Panc1 (cell line): Measurements from ENCODE around the gene ANKRD55. TPM values are rescaled to one million over a fixed set of nuclear protein-coding genes. Genes with fewer than 3 reads are reported as not detected.

ENCODE experiments used
- ATAC-seq: fragments of 200-7000 bp; cut with Tn5 transposase; 2 replicates; pipeline ENCODE4 v1.9.1; 2020; ENCODE audit warnings: mild to moderate bottlenecking, moderate library complexity
- BruUV-seq: library from RNA; stranded (reverse); fragments of 400-500 nt; replicated peaks from 2 replicates; lab custom pipeline; 2021; lab: Mats Ljungman, UMichigan
- CTCF ChIA-PET: fragments of 300-600 bp; sonication (Branson Sonifier 250); formaldehyde crosslinking; loops from one replicate; lab custom pipeline; 2022; ENCODE audit warnings: antibody characterized with exemption; lab: Charles Lee
- POLR2A ChIA-PET: fragments of 300-600 bp; sonication (Branson Sonifier 250); formaldehyde crosslinking; loops from one replicate; lab custom pipeline; 2022; ENCODE audit warnings: antibody characterized with exemption; lab: Charles Lee
- DNase-seq: peaks from one replicate; pipeline ENCODE4 v3.0.0-alpha.2; 2010; ENCODE audit warnings: low read depth, low spot score
- H3K27ac ChIP-seq: 2 replicates; pipeline ENCODE4 v1.5.1; 2011; ENCODE audit warnings: mild to moderate bottlenecking, low read length, inconsistent platforms
- H3K27me3 ChIP-seq: fragments of 200-500 bp; sonication (Bioruptor generic); 2 replicates; pipeline ENCODE4 v1.6.0; 2014; ENCODE audit warnings: low read length, inconsistent platforms; ENCODE audit not compliant: control insufficient read depth, insufficient read depth
- H3K36me3 ChIP-seq: fragments of 200-500 bp; sonication (Bioruptor generic); 2 replicates; pipeline ENCODE4 v1.5.1; 2014; ENCODE audit warnings: inconsistent platforms, mild to moderate bottlenecking, low read length, moderate library complexity; ENCODE audit not compliant: control insufficient read depth, insufficient read depth
- H3K4me1 ChIP-seq: 2 replicates; pipeline ENCODE4 v1.5.1; 2011; ENCODE audit warnings: inconsistent platforms, mild to moderate bottlenecking, low read length, moderate library complexity; ENCODE audit not compliant: control insufficient read depth, insufficient read depth
- H3K4me3 ChIP-seq, 2 experiments: 2 replicates each; pipeline ENCODE4 v1.5.1; 2011 to 2012; ENCODE audit warnings: low read depth in 2 of 2, low read length in 2 of 2, mild to moderate bottlenecking in 2 of 2, inconsistent platforms in 1 of 2, moderate library complexity in 1 of 2
- H3K9me3 ChIP-seq: fragments of 200-500 bp; sonication (Bioruptor generic); 2 replicates; pipeline ENCODE4 v1.5.1; 2014; ENCODE audit warnings: low read depth, mild to moderate bottlenecking, inconsistent platforms, low read length, moderate library complexity; ENCODE audit not compliant: control insufficient read depth, insufficient read depth
- CTCF ChIP-seq: fragments of 450-650 bp; IDR thresholded peaks from 2 replicates; pipeline ENCODE4 v1.5.1; 2017; ENCODE audit warnings: mild to moderate bottlenecking
- POLR2AphosphoS5 ChIP-seq: IDR thresholded peaks from 2 replicates; pipeline ENCODE4 v1.6.1; 2012; ENCODE audit warnings: mild to moderate bottlenecking, low read depth, low read length, moderate library complexity
- SIN3A ChIP-seq: IDR thresholded peaks from 2 replicates; pipeline ENCODE4 v1.6.1; 2012; ENCODE audit warnings: low read depth, mild to moderate bottlenecking, low read length, moderate library complexity, borderline replicate concordance; ENCODE audit not compliant: insufficient read depth
- TCF7L2 ChIP-seq: IDR thresholded peaks from 2 replicates; pipeline ENCODE4 v1.6.1; 2011; ENCODE audit warnings: mild to moderate bottlenecking, low read depth, low read length, inconsistent platforms
- in situ Hi-C: cut with HindIII; loops from 2 replicates; pipeline ENCODE4 v1.10.0; 2016; ENCODE audit warnings: low sequenced_read_pairs, low pct_unique_long_range_greater_than_20kb
- intact Hi-C: fragments of 100-400 bp; cut with micrococcal nuclease; formaldehyde crosslinking; loops from one replicate; pipeline ENCODE4 v1.10.0; 2022; ENCODE audit not compliant: unreplicated experiment
- total RNA-seq: library from RNA; stranded (reverse); gene quantifications from one replicate; pipeline ENCODE4 v1.2.1, GENCODE V29; 2021; ENCODE audit not compliant: unreplicated experiment
- TF ChIP-seq, protein P1 (sequence below), 2 experiments: IDR thresholded peaks; 2 replicates each; pipeline ENCODE4 v1.6.1; 2011 to 2012; ENCODE audit warnings: low read depth in 2 of 2, control low read depth in 1 of 2, low read length in 1 of 2, mild to moderate bottlenecking in 1 of 2, moderate library complexity in 1 of 2; ENCODE audit not compliant: insufficient read depth in 1 of 2

Gene ANKRD55
- total RNA-seq, 1 experiment from 2014 or later: not detected

DNA sequence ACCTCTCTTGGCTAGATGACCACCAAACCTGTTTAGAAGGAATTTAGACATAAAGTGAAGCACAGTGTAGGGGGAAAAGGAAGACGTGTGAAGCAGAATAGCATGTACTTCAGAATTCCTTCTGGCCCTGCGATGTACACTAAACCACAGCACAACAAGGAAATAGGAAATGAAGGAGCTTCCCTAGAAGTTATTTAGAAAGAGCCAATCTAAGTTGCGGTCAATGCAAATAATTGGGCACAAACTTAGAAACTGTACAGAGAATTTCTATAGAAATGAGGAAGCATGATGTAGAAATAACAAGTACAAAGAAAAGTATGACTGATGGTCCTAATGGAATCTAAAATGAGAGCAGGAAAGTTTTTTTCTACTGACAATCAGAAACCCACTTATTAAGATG is 41.5 kb downstream of the ANKRD55 start:
- CTCF ChIA-PET: no interaction called here
- no peaks in the 10 kb centered on the region for H3K36me3 ChIP-seq
- no peak for DNase-seq
- no peaks in the 10 kb centered on the region for H3K27me3 ChIP-seq
- ATAC-seq: no peak
- POLR2A ChIA-PET: no interaction called here
- BruUV-seq: no TSS peak
- TF ChIP-seq, protein P1, sequence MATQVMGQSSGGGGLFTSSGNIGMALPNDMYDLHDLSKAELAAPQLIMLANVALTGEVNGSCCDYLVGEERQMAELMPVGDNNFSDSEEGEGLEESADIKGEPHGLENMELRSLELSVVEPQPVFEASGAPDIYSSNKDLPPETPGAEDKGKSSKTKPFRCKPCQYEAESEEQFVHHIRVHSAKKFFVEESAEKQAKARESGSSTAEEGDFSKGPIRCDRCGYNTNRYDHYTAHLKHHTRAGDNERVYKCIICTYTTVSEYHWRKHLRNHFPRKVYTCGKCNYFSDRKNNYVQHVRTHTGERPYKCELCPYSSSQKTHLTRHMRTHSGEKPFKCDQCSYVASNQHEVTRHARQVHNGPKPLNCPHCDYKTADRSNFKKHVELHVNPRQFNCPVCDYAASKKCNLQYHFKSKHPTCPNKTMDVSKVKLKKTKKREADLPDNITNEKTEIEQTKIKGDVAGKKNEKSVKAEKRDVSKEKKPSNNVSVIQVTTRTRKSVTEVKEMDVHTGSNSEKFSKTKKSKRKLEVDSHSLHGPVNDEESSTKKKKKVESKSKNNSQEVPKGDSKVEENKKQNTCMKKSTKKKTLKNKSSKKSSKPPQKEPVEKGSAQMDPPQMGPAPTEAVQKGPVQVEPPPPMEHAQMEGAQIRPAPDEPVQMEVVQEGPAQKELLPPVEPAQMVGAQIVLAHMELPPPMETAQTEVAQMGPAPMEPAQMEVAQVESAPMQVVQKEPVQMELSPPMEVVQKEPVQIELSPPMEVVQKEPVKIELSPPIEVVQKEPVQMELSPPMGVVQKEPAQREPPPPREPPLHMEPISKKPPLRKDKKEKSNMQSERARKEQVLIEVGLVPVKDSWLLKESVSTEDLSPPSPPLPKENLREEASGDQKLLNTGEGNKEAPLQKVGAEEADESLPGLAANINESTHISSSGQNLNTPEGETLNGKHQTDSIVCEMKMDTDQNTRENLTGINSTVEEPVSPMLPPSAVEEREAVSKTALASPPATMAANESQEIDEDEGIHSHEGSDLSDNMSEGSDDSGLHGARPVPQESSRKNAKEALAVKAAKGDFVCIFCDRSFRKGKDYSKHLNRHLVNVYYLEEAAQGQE (IDR thresholded peaks at IDR 0.05; ENCODE audit: insufficient read depth in 1 of 2, low read depth in 2 of 2, low read length in 1 of 2): no peak
- TF ChIP-seq TCF7L2 (no peak), POLR2AphosphoS5 (no peak), SIN3A (no peak), CTCF (no peak)
- no peaks in the 10 kb centered on the region for H3K9me3 ChIP-seq
- no peak overlapping the region for H3K4me3 ChIP-seq
- in situ Hi-C loops: no loop called here
- H3K27ac ChIP-seq: no peak overlapping the region
- H3K4me1 ChIP-seq: no peaks in the 10 kb centered on the region
- intact Hi-C loops: no loop called here

- Histone ChIP-seq H3K4me1 (no peaks in the 10 kb centered on the region), H3K4me3 (no peak overlapping the region), H3K36me3 (no peaks in the 10 kb centered on the region), H3K27me3 (no peaks in the 10 kb centered on the region), H3K27ac (no peak overlapping the region), H3K9me3 (no peaks in the 10 kb centered on the region)
- BruUV-seq: no TSS peak
- CTCF ChIA-PET: no interaction called here
- in situ Hi-C loops: no loop called here
- ATAC-seq (no peak), DNase-seq (no peak)
- TF ChIP-seq TCF7L2 (no peak), CTCF (no peak), POLR2AphosphoS5 (no peak), SIN3A (no peak)
- TF ChIP-seq, protein P1 (IDR thresholded peaks at IDR 0.05; ENCODE audit: insufficient read depth in 1 of 2, low read depth in 2 of 2, low read length in 1 of 2): no peak
- intact Hi-C loops: no loop called here
- POLR2A ChIA-PET: no interaction called here
Observed at GRCh38 chr5:56190497-56190896, 42.6 kb downstream of the ANKRD55 start.
